Measurements from ENCODE around the gene DTNB. TPM values are rescaled to one million over a fixed set of nuclear protein-coding genes. Genes with fewer than 3 reads are reported as not detected.

DTNB gene
- total and polyA plus RNA-seq, 8 donors, result 10.5 to 70.0 (median 33.7) TPM

- DNase-seq, result no peak
- intact Hi-C loops (cut with DNase I; ENCODE audit: low total_unique reads), result no loop called here
- 70 to 79% (median 75%) methylated on average over 5 of the region's 5 CpGs for WGBS, 5 donors
- H3K4me1 ChIP-seq, result peaks cover 5 to 32% (median 19%) of the 10 kb centered on the region in 4 donors
- no peak for TF ChIP-seq EP300 (IDR thresholded peaks at IDR 0.05)
- TF ChIP-seq POLR2A (IDR thresholded peaks at IDR 0.05), result no peak
- no peak for TF ChIP-seq POLR2AphosphoS5 (IDR thresholded peaks at IDR 0.05)
- no peak for TF ChIP-seq CTCF (IDR thresholded peaks at IDR 0.05)
- no peak overlapping the region for H3K4me3 ChIP-seq
- peaks cover 0 to 11% (median 7%) of the 10 kb centered on the region in 4 donors for H3K36me3 ChIP-seq
- no peaks in the 10 kb centered on the region for H3K27me3 ChIP-seq
- no peaks in the 10 kb centered on the region for H3K9me3 ChIP-seq
- H3K27ac ChIP-seq, result no peak overlapping the region
These were observed 53.3 kb downstream of the DTNB start for GRCh38 chr2:25620077-25620476.

DNA sequence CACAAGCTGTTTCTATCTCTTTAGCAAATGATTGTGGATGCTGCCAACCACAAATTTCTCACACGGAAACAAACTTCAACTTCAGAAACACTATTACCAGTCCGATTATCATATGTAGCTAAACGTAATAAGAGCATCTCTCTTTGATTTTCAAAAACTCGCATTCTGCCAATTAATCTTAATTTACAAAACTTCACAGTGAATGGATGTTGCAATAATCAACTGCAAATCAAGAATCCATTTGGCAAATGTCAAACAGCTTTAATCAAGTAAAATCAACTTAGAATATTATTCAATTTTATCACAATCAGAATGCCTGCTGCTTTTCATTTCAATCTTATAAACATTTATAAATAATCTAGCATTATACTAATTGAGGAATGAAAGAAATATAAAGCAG is 54.2 kb downstream of the DTNB start:
- H3K27ac ChIP-seq, result peak overlapping the region in 1 of 5 donors; percentile 49
- H3K4me1 ChIP-seq, result peaks cover 5 to 32% (median 20%) of the 10 kb centered on the region in 4 donors
- no peak overlapping the region for H3K4me3 ChIP-seq
- no peaks in the 10 kb centered on the region for H3K9me3 ChIP-seq
- intact Hi-C loops (cut with DNase I; ENCODE audit: low total_unique reads), result no loop called here
- WGBS, 5 donors, result 58 to 73% (median 63%) methylated on average over 4 of the region's 4 CpGs
- no peaks in the 10 kb centered on the region for H3K27me3 ChIP-seq
- no peak for DNase-seq
- H3K36me3 ChIP-seq, result peaks cover 0 to 9% (median 7%) of the 10 kb centered on the region in 4 donors
- TF ChIP-seq POLR2AphosphoS5 (IDR thresholded peaks at IDR 0.05), result no peak
- TF ChIP-seq POLR2A (IDR thresholded peaks at IDR 0.05), result no peak
- TF ChIP-seq EP300 (IDR thresholded peaks at IDR 0.05), result no peak
- TF ChIP-seq CTCF (IDR thresholded peaks at IDR 0.05), result no peak

- TF ChIP-seq POLR2AphosphoS5 (IDR thresholded peaks at IDR 0.05), result peak in 1 of 3 donors; percentile 12
- TF ChIP-seq POLR2A (IDR thresholded peaks at IDR 0.05), result no peak
- DNase-seq, result peak in 1 of 2 donors; percentile 68
- peak overlapping the region in 3 of 5 donors; percentile 11 to 66 (median 49) for H3K27ac ChIP-seq
These were observed 54.7 kb downstream of the DTNB start for GRCh38 chr2:25618676-25619075.

GRCh38 chr2:25617948-25618646 is 55.3 kb downstream of the DTNB start:
- Histone ChIP-seq H3K4me1 (peaks cover 5 to 32% (median 20%) of the 10 kb centered on the region in 4 donors), H3K27ac (peak overlapping the region in 3 of 5 donors; percentile 11 to 66 (median 49)), H3K27me3 (no peaks in the 10 kb centered on the region), H3K9me3 (no peaks in the 10 kb centered on the region), H3K4me3 (no peak overlapping the region), H3K36me3 (peaks cover 0 to 8% (median under 1%) of the 10 kb centered on the region in 4 donors)
- TF ChIP-seq CTCF (IDR thresholded peaks at IDR 0.05), result no peak
- no peak for TF ChIP-seq POLR2A (IDR thresholded peaks at IDR 0.05)
- TF ChIP-seq POLR2AphosphoS5 (IDR thresholded peaks at IDR 0.05), result no peak
- TF ChIP-seq EP300 (IDR thresholded peaks at IDR 0.05), result no peak
- intact Hi-C loops (cut with DNase I; ENCODE audit: low total_unique reads), result no loop called here
- WGBS, 5 donors, result 45 to 55% (median 50%) methylated on average over 7 of the region's 7 CpGs
- DNase-seq, result peak in 1 of 2 donors; percentile 67

More at GRCh38 chr2:25618676-25619075, 54.7 kb downstream of the DTNB start:
- H3K4me3 ChIP-seq, result no peak overlapping the region
- H3K4me1 ChIP-seq, result peaks cover 5 to 32% (median 20%) of the 10 kb centered on the region in 4 donors
- WGBS, 5 donors, result 25 to 46% (median 35%) methylated on average over 2 of the region's 2 CpGs
- peaks cover 0 to 8% (median 5%) of the 10 kb centered on the region in 4 donors for H3K36me3 ChIP-seq
- no peaks in the 10 kb centered on the region for H3K27me3 ChIP-seq
- intact Hi-C loops (cut with DNase I; ENCODE audit: low total_unique reads), result no loop called here
- no peaks in the 10 kb centered on the region for H3K9me3 ChIP-seq

GRCh38 chr2:25615920-25616319 is 57.5 kb downstream of the DTNB start:
- Histone ChIP-seq H3K4me3 (no peak overlapping the region), H3K27ac (no peak overlapping the region), H3K36me3 (no peaks in the 10 kb centered on the region), H3K9me3 (no peaks in the 10 kb centered on the region), H3K27me3 (no peaks in the 10 kb centered on the region), H3K4me1 (peaks cover 5 to 32% (median 20%) of the 10 kb centered on the region in 4 donors)
- intact Hi-C loops (cut with DNase I; ENCODE audit: low total_unique reads), result no loop called here
- DNase-seq, result no peak
- no peak for TF ChIP-seq CTCF (IDR thresholded peaks at IDR 0.05)
- TF ChIP-seq POLR2AphosphoS5 (IDR thresholded peaks at IDR 0.05), result no peak
- TF ChIP-seq EP300 (IDR thresholded peaks at IDR 0.05), result no peak
- TF ChIP-seq POLR2A (IDR thresholded peaks at IDR 0.05), result no peak
